Measurements from ENCODE around the gene SETD3.

SETD3 gene

GRCh38 chr14:99481745-99482099, 1.1 kb upstream of the SETD3 start:
- DNase-seq: no peak

DNA sequence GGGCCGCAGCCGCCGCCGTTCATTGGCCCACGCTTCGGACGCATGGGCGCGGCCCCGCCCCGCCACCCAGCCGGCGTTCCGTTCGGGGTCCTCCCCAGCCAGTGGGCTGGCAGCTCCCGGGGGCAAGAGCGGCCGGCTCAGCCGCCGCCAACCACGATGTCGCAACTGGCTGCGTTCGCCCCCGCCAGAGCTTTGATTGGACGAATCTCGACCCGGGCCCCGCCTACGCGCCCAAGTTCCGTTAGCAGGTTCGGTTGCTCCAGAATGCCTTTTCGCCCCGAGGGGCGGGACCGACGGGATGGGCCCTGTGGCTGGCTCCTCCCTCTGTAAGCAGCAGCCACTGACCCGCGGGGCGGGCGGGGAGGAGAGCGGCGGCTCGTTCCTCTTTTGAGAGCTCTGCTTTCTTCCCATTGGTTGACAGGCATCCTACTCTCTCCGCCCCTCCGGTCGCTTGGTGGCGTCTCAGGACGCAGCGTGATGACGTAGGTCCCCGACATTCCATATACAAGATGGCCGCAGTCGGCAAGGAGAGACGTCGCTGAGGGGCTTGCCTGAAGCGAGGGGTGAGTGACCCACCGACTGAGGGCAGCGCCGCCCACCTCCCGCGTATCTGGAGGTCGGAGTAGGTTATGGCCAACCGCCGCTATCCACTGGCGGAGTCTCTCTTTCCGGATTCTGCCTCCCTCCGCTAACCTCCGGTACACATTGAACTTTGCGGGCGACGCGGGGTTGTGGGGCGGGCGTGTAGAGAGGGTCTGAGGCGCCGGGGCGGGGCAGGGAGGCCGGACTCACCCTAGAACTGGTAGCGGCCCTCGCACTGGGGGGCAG, 472 bp upstream of the SETD3 start, which contains the start of gene CCNK:
Gene CCNK, plus strand, starts transcription at position 493 of the 828 bp plus-strand sequence. CDS start 11,269 bp downstream, outside the sequence.
- peak; percentile 100 for DNase-seq

- no peak for DNase-seq
Measured at GRCh38 chr14:99479160-99479905, 1.3 kb downstream of the SETD3 start.

GRCh38 chr14:99478128-99478527, 2.5 kb downstream of the SETD3 start:
- DNase-seq: no peak

DNA sequence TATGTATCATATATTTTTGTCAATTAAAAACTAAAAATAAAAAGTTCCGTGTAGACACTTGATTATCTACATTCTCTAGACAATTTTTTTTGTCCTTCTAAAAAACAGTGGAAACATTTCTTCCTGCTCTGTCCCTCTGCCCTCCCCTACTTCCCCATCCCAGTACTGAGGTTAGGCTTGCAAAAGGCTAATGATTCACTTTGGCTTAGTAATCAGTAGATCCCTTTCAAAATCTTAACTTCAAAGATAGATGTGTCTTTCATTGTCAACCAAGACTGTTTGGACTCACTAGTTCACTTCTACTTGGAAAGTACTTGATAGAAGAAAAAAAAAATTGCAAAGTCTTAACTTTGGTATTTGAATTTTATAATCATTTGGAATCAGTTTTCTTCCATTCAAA, 3.8 kb downstream of the SETD3 start:
- DNase-seq: no peak

GRCh38 chr14:99475660-99476059, 5.0 kb downstream of the SETD3 start:
- no peak for DNase-seq

GRCh38 chr14:99475179-99475578, 5.5 kb downstream of the SETD3 start:
- no peak for DNase-seq

DNA sequence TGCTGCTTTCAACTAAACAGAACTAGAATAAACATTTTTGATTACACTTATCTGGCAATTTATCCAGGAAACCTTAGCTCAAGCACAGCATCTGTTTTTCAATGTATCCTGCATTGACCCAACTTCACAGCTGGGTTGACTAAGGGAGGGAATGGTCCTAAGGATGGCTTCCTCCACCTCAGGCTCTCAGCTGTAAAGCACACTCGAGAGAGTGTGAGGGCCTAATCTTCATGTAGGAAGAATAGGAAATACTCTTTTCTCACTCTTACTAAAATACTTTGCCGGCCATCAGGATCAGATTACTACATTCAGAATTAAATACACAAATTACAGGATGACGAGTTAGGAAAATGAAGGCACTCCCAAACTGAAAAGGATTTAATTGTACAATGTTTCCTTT, 7.2 kb downstream of the SETD3 start:
- no peak for DNase-seq

- DNase-seq: no peak
Measured at GRCh38 chr14:99472937-99473336, 7.7 kb downstream of the SETD3 start.

DNA sequence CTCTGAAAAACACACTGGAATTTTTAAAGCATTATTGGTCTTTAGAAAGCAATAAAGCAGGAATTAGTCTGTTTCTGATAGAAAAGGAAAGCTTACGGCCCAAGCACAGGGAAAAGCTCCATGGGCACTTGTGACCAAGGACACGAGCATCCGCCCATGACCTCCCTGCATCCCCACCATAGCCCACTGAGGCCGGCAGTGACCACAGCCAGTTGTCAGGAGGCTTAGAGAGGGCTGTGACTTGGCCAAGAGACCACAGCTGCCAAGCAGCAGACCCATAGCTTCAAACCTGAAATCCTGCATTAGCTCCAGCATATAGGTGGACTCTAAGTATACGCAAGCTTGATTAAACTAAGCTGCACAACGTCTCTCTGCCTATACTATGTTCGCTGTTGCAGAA, 8.9 kb downstream of the SETD3 start:
- no peak for DNase-seq

GRCh38 chr14:99468836-99469592, 11.6 kb downstream of the SETD3 start:
- no peak for DNase-seq

DNA sequence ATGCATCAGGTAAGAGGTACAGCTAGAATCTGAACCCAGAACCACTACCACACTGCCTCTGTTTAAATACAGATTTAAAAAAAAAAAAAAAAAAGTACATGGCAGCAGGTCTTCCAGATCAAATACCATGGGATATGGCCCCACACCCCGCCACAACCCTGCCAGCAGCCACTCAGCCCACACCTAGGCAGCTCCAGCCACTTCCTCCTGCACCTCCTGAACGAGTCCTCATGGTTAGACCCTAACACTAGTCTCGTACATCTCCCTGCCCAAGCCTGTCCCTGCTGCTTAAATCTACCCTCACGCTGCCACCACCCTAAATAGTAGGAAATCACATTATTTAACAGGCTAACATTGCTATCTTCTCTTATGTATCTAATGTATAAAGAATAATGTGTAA, 12.6 kb downstream of the SETD3 start:
- DNase-seq: no peak

GRCh38 chr14:99467336-99468078, 13.2 kb downstream of the SETD3 start:
- DNase-seq: no peak

DNA sequence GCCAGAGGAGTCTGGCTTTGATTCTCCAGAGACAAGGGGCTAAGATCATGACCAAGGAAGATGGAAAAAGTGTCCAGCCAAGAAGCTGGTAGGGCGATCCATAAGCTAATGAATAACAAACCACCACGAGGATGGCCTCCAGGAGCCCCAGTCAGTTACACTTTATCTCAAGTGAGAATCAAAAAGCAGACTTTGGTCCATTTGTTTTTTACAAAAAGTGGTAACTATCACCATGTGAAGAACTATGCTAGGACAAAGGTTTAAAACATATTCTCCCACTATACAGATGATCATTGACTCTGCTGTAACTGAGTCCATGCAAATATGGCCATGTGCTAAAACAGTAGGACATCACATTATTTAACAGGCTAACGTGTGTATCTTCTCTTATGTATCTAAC, 13.9 kb downstream of the SETD3 start:
- DNase-seq: no peak

GRCh38 chr14:99465288-99465687, 15.4 kb downstream of the SETD3 start:
- DNase-seq: no peak

DNA sequence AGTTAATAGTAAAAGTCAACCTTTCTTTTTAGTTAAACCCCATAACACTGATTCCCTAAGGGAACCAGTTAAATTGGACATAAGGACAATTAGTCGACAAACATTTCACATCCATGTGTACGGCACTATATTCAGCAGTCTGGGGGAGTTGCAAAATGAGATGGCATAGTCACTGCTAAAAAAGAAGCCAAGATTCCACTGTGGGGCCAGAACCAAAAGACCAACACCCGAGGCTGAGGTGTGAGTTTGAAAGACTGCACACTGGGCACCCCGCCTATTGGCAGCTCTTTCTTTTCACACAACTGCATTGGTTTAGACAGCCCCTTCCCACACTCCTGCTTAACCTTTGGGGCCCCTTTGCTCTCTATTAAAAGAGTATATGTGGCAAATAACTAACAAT, 16.7 kb downstream of the SETD3 start:
- no peak for DNase-seq

- no peak for DNase-seq
Measured at GRCh38 chr14:99462210-99462609, 18.4 kb downstream of the SETD3 start.

DNA sequence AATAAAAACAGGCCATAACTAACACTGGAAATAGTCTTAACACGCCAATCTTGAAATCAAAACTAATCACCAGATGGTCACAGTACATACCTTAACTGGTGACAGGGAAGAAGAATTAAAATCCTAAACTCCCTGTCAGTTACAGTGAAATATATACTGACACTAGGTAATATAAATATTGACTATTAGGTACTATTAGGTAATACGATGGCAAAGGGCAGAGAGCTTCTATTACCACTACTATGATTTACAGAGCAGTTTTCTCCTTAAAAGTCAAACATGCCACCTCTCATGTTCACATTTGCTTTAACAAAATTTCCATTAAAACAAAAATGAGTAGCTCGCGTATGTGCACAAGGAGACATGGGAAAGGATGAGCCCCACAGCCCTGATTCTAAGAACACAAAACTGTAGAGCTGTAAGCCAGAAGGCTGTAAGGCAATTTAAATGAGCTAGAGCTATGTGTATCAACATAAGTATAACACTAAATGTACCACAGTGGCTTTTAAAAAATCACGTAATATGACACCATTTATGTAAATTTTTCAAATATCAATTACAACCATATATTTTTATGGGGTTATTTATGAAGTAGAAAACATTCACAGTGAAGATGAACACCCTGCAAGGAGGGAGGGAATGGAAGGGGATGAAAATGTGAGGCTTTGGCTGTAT, 19.1 kb downstream of the SETD3 start:
- no peak for DNase-seq

DNA sequence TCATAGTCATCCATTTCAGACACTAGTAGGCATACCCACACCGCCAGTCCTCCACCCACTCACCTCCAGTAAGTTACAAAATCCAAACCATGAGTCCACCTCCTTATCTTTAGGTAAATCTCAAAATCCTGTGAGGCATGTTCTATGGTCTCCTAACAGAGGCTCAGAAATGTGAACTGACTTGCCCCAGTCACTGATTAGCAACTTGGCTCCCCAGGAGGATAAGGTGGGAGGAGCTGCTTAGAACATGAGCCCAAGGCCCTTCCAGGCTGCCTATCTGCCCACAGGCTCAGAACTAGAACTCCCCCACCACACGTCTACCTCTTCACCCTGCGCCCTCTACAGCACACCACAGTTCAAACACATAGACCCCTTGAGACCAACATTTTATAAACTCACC, 19.9 kb downstream of the SETD3 start:
- no peak for DNase-seq

GRCh38 chr14:99459481-99460100, 21.1 kb downstream of the SETD3 start:
- no peak for DNase-seq

- DNase-seq: no peak
Measured at GRCh38 chr14:99454246-99454645, 26.4 kb downstream of the SETD3 start.

GRCh38 chr14:99452968-99453367, 27.7 kb downstream of the SETD3 start:
- no peak for DNase-seq

All from stimulated activated CD8-positive, alpha-beta memory T cell treated with anti-CD3 and anti-CD28 coated beads, Interleukin-4, amount 100 ng/mL, for 48 hours (primary cell).